AG04449 (cell line): ENCODE results near the gene FBXL13.

Experiments
- CTCF ChIA-PET: fragments of 350-600 bp; formaldehyde crosslinking; extraction: SDS; loops from one replicate; lab custom pipeline; 2021; ENCODE audit warnings: antibody characterized with exemption; lab: Yijun Ruan, JAX
- POLR2A ChIA-PET: fragments of 400-600, 350-600 bp; formaldehyde crosslinking; extraction: SDS; loops from one replicate; lab custom pipeline; 2020; ENCODE audit warnings: antibody characterized with exemption, inconsistent platforms; lab: Yijun Ruan, JAX
- DNase-seq: peaks from one replicate; pipeline ENCODE4 v3.0.0-alpha.2; 2010; ENCODE audit warnings: low read depth, low spot score
- H3K4me3 ChIP-seq: 2 replicates; pipeline ENCODE4 v1.5.1; 2011; ENCODE audit warnings: low read depth, mild to moderate bottlenecking, control low read depth, low read length
- TF ChIP-seq, protein P1 (sequence below): IDR thresholded peaks from one replicate; pipeline ENCODE4 v1.5.1; 2011; ENCODE audit warnings: mild to moderate bottlenecking, moderate library complexity, low read length, control low read depth, inconsistent platforms; ENCODE audit not compliant: insufficient read depth; ENCODE audit errors: missing control alignments

The FBXL13 gene

GRCh38 chr7:102926783-102927140 lies 147.8 kb downstream of the FBXL13 start:
- DNase-seq, result no peak
- TF ChIP-seq, protein P1, sequence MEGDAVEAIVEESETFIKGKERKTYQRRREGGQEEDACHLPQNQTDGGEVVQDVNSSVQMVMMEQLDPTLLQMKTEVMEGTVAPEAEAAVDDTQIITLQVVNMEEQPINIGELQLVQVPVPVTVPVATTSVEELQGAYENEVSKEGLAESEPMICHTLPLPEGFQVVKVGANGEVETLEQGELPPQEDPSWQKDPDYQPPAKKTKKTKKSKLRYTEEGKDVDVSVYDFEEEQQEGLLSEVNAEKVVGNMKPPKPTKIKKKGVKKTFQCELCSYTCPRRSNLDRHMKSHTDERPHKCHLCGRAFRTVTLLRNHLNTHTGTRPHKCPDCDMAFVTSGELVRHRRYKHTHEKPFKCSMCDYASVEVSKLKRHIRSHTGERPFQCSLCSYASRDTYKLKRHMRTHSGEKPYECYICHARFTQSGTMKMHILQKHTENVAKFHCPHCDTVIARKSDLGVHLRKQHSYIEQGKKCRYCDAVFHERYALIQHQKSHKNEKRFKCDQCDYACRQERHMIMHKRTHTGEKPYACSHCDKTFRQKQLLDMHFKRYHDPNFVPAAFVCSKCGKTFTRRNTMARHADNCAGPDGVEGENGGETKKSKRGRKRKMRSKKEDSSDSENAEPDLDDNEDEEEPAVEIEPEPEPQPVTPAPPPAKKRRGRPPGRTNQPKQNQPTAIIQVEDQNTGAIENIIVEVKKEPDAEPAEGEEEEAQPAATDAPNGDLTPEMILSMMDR, result no peak
- H3K4me3 ChIP-seq, result no peak overlapping the region
- POLR2A ChIA-PET, result no interaction called here
- CTCF ChIA-PET, result interaction anchor here (0.9 to 2.1 kb wide), 5 partner anchors 9 to 135 kb away, joined by 3 to 8 read pairs (median 5); no protein-coding TSS in a partner anchor

GRCh38 chr7:102925976-102926782 lies 148.4 kb downstream of the FBXL13 start:
- no peak overlapping the region for H3K4me3 ChIP-seq
- ChIA-PET CTCF (interaction anchor here (0.6 to 2.1 kb wide), 5 partner anchors 10 to 136 kb away, joined by 3 to 8 read pairs (median 4); no protein-coding TSS in a partner anchor), POLR2A (interaction anchor here (0.6 kb wide), 1 partner anchor 31 kb away, joined by 3 read pairs; no protein-coding TSS in a partner anchor)
- DNase-seq, result no peak
- TF ChIP-seq, protein P1, result no peak

DNA sequence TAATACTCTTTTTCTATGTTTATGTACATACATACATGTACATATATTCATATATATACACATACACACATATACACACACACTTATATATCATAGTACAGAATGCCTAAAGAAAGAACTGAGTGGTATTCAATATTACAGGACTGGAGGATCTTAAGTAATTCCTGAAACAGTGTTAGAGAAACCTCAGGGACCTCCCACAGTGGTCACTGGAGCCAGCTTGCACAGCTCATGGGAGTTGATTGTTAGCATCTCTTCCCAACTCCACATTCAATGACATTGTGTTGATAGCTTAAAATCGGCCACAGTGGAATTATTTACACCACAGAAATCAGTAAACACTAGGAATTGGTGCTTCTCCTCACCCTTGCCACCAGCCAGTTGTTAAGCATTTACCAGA lies 155.8 kb downstream of the FBXL13 start:
- ChIA-PET CTCF (interaction anchor here (0.7 to 2.3 kb wide), 3 partner anchors 8 to 143 kb away, joined by 3 to 9 read pairs (median 3); no protein-coding TSS in a partner anchor), POLR2A (no interaction called here)
- no peak overlapping the region for H3K4me3 ChIP-seq
- no peak for DNase-seq
- TF ChIP-seq, protein P1, result no peak

DNA sequence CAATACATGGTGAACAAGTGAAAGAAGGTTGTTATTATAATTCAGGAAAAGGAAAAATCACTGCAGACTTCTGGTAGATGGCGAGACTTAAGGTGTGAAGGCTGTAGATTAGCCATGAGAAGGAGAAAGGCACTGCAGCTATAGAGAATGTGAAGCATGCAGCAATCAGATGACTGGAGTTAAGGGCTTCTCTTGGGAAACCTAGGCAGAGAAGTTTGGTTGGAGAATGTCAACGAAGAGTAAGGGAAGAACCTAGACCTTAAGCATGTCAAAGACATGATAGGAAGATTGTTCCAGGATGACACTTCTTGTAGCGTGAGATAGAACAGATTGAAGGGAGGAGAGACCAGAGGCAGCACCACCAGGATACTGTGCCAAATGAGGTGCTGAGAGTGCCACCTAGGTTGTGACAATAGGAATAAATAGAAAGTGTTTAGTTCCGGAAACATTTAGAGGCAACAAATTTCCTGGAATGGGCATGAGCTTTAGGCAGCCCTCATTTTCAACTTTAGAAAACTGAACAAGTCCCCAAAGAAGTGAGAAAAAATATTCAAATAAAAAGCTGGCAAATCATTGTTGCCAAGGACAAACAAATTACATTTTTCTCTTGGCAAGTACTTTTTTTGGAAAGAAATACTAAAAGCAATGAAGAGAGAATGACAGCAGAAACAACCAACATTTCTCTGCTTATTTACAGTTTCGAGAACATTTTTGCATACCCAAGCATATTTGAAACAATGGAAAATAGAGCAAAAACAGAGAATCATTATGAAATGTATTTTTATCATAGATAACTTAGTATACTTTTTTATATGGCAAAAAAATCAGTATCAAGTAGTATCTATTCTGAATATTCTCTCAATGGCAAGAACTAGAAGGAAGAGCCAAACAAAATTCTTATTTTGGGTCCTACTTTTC lies 156.9 kb downstream of the FBXL13 start:
- TF ChIP-seq, protein P1, result no peak
- ChIA-PET POLR2A (no interaction called here), CTCF (interaction anchor here (1.1 to 2.3 kb wide), 3 partner anchors 9 to 145 kb away, joined by 3 to 9 read pairs (median 3); no protein-coding TSS in a partner anchor)
- DNase-seq, result no peak
- H3K4me3 ChIP-seq, result no peak overlapping the region

GRCh38 chr7:102916881-102917280 lies 157.7 kb downstream of the FBXL13 start:
- POLR2A ChIA-PET, result no interaction called here

More at GRCh38 chr7:102916881-102917280, 157.7 kb downstream of the FBXL13 start:
- TF ChIP-seq, protein P1, result no peak
- H3K4me3 ChIP-seq, result no peak overlapping the region
- CTCF ChIA-PET, result interaction anchor here (1.1 to 2.3 kb wide), 5 partner anchors 10 to 145 kb away, joined by 3 to 9 read pairs (median 6); no protein-coding TSS in a partner anchor
- DNase-seq, result no peak
